ENCODE measurements around the gene PHLDB2.

DNA sequence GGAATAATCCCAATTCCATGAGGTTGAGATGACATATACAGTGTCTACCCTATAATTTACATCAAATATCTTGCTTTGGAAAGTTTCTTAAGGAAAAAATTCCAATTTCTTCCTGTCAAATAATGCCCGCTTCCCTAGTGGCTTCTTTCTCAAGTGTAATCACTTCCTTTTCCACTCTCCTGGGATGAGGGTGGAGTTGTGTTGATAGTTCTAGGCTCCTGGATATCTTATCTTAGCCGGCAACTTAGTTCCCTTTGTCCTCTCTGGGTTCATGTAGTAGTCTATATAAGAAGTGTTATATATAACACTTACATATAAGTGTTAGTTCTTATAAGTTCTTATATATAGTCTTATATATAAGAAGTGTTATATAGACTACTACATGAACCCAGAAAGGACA lies 150.6 kb downstream of the PHLDB2 start:
- TF ChIP-seq, protein P1, sequence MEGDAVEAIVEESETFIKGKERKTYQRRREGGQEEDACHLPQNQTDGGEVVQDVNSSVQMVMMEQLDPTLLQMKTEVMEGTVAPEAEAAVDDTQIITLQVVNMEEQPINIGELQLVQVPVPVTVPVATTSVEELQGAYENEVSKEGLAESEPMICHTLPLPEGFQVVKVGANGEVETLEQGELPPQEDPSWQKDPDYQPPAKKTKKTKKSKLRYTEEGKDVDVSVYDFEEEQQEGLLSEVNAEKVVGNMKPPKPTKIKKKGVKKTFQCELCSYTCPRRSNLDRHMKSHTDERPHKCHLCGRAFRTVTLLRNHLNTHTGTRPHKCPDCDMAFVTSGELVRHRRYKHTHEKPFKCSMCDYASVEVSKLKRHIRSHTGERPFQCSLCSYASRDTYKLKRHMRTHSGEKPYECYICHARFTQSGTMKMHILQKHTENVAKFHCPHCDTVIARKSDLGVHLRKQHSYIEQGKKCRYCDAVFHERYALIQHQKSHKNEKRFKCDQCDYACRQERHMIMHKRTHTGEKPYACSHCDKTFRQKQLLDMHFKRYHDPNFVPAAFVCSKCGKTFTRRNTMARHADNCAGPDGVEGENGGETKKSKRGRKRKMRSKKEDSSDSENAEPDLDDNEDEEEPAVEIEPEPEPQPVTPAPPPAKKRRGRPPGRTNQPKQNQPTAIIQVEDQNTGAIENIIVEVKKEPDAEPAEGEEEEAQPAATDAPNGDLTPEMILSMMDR (IDR thresholded peaks at IDR 0.05) = no peak
- TF ChIP-seq POLR2A (IDR thresholded peaks at IDR 0.05) = no peak
